ENCODE measurements around the gene NDUFA3. TPM values are rescaled to one million over a fixed set of nuclear protein-coding genes. Genes with fewer than 3 reads are reported as not detected.

The NDUFA3 gene
- total and polyA plus RNA-seq, 2 of the 13 experiments (the other 11 are each of a cell fraction or from before 2014, with no cell fraction given), result 31.6 to 75.4 TPM

GRCh38 chr19:54102421-54103169, at the start of gene NDUFA3 (continued):
- TF ChIP-seq SMAD9 (CRISPR knock-in tag; IDR thresholded peaks at IDR 0.05), result no peak
- TF ChIP-seq ZNF547 (CRISPR knock-in tag; IDR thresholded peaks at IDR 0.05), result peak; percentile 68; the same call in 1 of the 2 replicates
- no peak; the same call in 1 of the 2 replicates for TF ChIP-seq ZMAT3 (CRISPR knock-in tag; conservative IDR thresholded peaks at IDR 0.05)
- TF ChIP-seq REL (CRISPR knock-in tag; conservative IDR thresholded peaks at IDR 0.05), result peak; percentile 73
- no peak; the same call in 1 of the 2 replicates for TF ChIP-seq THAP8 (CRISPR knock-in tag; IDR thresholded peaks at IDR 0.05; ENCODE audit: borderline replicate concordance)
- TF ChIP-seq KMT2A (CRISPR knock-in tag; IDR thresholded peaks at IDR 0.05), result peak; percentile 59; the same call in 1 of the 2 replicates
- peak; percentile 85 for TF ChIP-seq PHF8 (CRISPR knock-in tag; IDR thresholded peaks at IDR 0.05)
- peak; percentile 48 for TF ChIP-seq MED8 (CRISPR knock-in tag; IDR thresholded peaks at IDR 0.05; ENCODE audit: insufficient replicate concordance)
- TF ChIP-seq KDM5A (IDR thresholded peaks at IDR 0.05; ENCODE audit: borderline replicate concordance, low read length), result peak; percentile 78
- TF ChIP-seq CREM (IDR thresholded peaks at IDR 0.05), result peak; percentile 98
- TF ChIP-seq CREM (CRISPR knock-in tag; IDR thresholded peaks at IDR 0.05), result no peak
- TF ChIP-seq CHD2 (IDR thresholded peaks at IDR 0.05; ENCODE audit: low read depth, low read length), result peak; percentile 52; the same call in 1 of the 2 replicates
- TF ChIP-seq EP300 (IDR thresholded peaks at IDR 0.05; ENCODE audit: low read depth in 2 of 2, low read length in 2 of 2), result no peak
- TF ChIP-seq EP300 (CRISPR knock-in tag; IDR thresholded peaks at IDR 0.05; ENCODE audit: borderline replicate concordance), result peak; percentile 38; the same call in 1 of the 2 replicates
- TF ChIP-seq ZNF253 (CRISPR knock-in tag; IDR thresholded peaks at IDR 0.05; ENCODE audit: borderline replicate concordance), result no peak
- TF ChIP-seq ZNF431 (CRISPR knock-in tag; IDR thresholded peaks at IDR 0.05; ENCODE audit: borderline replicate concordance, low read depth), result no peak
- no peak; the same call in 1 of the 2 replicates for TF ChIP-seq SMAD3 (CRISPR knock-in tag; IDR thresholded peaks at IDR 0.05)
- peak; percentile 61; the same call in 1 of the 2 replicates for TF ChIP-seq MIER2 (CRISPR knock-in tag; IDR thresholded peaks at IDR 0.05)
- TF ChIP-seq HMGXB4 (CRISPR knock-in tag; IDR thresholded peaks at IDR 0.05; ENCODE audit: borderline replicate concordance in 1 of 2, low read depth in 1 of 2), result peak; percentile 47 to 83; a peak in 3 of 4 replicates
- TF ChIP-seq ZNF138 (CRISPR knock-in tag; IDR thresholded peaks at IDR 0.05; ENCODE audit: low read depth), result peak; percentile 78; the same call in 1 of the 2 replicates
- TF ChIP-seq TGIF2 (CRISPR knock-in tag; IDR thresholded peaks at IDR 0.05), result no peak
- peak; percentile 62 for TF ChIP-seq PRDM10 (CRISPR knock-in tag; IDR thresholded peaks at IDR 0.05; ENCODE audit: low read depth)
- peak; percentile 70 for TF ChIP-seq PHF20 (CRISPR knock-in tag; IDR thresholded peaks at IDR 0.05)
